ENCODE data around the gene CMKLR1.

The CMKLR1 gene

DNA sequence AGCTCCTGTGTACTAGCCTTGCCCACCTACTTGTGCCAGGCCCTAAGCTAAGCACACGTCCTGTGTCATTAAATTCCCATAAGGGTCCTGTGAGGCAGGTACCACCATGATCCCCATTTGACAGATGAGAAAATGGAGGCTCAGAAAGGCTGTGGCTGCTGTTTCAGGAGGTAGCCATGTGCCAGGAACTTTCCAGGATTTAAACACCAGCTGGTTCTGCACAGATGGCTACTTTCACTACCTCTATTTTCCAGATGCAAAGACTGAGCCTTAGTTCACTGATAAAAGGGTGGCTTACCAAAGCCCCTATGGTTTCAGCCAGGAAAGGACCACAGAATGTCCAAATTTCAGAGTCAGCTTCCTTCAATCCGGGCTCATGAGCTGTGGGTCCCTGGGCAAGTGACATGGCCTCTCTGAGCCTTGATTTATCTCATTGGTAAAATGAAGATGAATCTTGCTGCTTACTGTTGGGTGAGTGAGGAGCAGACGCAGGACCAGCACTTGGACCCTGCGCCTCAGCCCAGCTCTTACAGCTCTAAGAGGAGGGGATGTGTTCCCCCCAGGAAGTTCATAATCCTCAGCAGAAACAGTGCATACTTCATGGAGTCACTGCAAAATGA is 23.5 kb downstream of the CMKLR1 start:
- no peak for DNase-seq

DNA sequence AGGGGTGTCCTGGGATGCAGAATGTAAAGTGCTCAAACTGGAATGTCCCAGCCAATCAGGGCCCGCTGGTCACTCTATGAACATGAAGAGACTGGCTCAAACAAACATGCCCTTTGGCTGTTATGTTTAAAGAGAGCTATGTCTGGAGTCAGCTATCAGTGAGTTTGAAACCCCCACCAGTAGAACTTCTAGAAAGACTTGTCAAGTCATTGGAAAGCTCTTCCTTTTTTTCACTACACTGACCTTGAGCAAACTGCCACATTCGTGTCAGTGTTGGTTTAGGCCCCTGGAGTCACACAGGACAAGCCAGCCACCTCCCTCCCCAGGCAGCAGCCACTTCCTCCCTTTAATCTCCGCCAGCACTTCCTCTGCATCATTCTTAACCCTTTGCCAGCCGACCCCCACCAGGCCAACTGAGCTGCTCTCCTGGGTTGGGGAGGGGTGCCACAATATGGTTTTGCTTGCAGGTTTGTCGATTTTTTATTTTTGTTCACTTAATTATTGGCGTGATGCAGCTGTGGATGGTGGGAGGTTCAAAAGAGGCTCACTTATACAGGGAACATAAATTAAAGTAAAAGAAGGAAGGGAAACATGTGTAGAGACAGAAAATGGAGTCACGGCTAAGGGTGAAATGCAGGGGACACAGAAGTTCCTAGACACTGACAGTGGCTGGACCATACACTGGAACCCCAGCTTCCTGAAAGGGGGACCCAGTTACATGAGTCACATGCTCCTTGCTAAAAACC is 25.3 kb downstream of the CMKLR1 start:
- DNase-seq: no peak

DNA sequence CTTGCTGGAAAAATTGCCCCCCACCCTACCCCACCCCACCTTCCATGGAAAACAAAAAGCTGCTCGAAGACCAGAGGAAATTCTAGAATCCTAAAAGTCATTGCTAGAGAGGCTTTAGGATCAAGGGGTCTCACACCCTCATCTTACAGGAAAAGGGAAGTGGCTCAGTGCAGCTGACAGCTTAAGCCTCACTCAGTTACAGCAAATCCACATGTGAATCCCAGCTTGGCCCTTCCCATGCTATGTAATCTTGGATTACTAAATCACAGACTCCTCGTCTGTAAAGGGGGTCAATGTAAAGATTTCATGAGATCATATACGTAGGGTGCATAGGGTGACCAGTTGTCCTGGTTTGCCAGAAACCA is 25.9 kb downstream of the CMKLR1 start:
- no peak for DNase-seq

DNA sequence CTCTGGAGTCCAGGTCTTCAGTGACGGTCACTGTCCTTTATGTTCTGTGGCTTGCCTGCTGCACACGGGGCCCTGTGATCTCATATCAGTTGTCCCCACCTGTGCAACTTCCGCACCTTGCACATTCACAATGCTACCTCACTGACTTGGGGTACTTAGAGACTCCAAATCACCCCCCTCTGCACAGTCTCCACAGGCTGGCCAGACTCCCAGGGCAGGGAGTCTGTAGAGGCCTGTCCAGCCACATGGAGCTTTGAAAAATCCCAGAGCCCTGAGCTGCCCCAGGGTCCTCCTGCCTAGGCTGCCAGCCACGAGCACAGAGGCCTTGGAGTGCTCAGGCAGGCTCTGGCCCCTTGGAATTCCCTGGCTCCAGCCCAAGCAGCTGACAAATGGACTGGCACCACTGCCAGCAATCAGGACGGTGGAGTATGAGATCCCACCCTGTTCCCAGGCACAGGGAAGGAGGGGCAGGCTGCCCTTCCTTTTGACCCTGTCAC is 26.4 kb downstream of the CMKLR1 start:
- DNase-seq: no peak

DNA sequence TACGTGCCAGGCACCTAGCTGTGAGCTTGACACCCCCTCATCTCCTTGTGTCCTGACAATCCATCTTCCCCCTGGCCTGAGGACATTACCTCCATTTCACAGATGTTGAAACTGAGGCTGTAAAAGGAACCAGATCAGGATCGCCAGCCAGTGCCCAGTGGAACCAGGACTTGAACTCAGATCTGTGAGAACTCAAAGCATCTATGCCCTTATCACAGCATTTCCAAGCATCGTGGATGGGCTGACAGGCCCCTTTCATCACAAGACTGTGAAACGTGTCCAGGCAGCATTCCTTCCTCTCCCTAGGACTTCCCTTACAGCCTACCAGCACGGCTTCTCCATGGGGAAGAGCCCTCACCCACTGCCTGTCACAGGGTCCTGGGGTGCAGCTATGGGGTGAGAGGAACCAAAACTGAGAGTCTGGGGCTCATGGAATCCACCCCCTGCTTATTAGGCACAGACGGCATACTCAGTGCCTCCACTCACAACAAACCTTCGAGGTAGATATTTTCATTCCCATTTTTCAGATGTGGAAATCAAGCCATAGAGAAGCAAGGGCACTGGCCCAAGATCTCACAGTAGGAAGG is 26.9 kb downstream of the CMKLR1 start:
- DNase-seq: no peak

DNA sequence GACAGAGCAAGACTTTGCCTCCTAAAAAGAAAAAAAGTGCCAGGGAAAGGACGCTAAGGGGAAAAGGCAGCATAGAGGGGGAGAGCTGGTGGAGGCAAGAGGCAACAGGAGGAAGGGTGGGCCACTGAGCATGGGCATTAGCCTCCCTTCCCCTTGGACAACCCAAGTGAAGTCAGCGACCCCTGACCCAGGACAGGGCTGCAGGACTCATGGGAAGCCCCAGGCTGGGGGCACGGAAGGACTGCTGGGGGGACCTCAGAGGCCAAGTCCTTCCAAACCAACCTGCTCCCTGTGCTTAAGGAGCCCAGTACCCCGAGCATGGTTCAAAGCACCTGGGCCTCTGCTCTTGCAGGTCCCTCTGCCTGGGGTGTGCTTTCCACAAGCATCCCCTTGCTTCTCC is 27.5 kb downstream of the CMKLR1 start:
- DNase-seq: no peak

DNA sequence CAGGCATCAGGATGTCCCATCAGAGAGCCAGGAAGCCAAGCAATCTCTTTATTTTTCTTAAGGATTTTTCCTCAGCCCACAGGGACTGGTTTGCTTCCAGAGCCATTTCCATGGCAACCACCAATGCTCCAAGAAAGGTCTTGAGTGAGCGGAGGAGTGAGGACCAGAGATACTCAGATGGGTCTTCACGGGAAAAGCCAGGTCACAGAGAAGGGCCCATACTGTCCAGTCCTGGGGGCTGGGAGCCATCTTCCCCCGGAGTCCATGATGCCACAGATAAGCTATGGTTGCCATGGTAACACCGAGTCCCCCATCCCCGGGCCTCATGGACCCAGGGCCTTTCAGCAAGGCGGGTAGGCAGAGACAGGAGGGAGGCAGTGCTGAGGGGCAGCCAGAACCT is 28.6 kb downstream of the CMKLR1 start:
- no peak for DNase-seq

DNA sequence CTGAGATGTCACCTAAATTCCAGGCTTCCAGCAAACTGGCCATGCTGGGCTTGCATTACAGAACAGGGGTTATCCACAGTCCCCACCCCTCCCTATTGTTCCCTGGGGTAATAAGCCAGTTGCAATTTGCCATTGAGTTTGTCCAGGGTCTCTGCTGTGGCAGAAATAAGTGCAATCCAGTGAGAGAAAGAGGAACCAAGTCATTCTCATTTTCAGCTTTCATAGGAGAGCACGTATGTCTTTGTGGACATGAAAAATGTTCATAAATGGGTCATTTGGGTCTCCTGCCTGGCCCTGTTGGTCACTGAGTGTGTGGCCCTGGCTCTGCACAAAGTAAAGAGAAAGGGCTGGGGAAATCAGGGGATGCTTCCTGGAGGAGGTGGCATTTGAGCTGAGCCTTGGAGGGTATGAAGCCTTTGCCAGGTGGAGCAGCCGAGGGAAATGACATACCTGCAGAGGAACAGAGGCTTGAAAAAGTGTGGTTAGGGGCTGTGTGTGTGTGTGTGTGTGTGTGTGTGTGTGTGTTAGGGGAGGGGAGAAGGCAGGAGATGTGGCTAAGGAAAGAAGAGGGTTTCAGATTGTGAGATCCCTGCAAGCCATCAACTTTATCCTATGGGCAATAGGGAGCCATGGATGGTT is 29.3 kb downstream of the CMKLR1 start:
- no peak for DNase-seq

DNA sequence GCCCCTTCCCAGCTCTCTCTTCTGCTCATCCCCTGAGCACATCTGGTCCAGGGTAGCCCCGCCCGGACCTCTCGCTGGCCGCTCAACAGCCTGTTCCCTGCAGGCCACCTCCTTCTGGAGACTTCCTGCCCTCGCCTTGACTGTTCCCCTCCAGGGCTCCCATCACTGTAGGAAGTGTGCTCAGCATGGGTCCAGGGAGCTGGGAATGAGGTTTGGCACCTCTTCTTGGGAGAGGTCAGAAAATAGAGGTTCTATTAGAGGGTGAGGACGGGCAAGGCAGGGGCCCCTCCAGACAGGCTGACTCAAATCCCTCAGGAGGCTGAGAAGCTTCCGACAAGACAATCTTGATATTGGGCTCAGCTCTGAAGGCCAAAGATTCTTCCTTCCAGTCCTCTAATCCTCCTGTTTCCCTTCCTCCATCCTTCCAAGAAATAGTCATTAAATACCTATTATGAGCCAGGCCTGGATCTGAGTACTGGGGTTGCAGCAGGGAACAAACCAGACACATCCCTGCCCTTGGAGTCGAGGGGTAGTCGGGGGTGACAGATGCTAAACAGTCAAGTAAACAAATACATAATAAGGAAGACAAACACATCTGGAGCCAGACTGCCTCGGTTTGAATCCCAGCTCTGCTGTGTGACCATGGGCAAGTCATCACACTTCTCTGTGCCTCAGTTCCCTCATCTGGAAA is 30.6 kb downstream of the CMKLR1 start:
- no peak for DNase-seq

DNA sequence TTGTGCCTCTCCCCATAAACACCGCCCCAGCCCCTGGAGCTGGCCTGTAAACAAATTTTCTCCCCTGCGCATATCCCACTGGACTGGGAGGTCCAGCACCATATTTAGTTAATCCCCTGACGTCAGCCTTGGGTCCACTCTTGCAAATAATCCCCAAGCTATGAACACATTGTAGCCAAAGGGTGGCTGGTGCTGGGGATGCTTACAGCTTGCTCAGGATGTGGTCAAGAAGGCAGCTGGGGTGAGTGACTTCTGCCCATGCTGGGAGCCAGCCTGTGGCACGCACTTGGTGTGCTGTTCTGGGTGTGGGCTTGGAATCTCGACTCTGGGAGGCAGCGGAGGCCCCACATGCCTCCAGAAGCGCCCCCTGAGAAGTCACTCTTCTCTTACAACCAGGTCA is 32.1 kb downstream of the CMKLR1 start:
- DNase-seq: no peak

DNA sequence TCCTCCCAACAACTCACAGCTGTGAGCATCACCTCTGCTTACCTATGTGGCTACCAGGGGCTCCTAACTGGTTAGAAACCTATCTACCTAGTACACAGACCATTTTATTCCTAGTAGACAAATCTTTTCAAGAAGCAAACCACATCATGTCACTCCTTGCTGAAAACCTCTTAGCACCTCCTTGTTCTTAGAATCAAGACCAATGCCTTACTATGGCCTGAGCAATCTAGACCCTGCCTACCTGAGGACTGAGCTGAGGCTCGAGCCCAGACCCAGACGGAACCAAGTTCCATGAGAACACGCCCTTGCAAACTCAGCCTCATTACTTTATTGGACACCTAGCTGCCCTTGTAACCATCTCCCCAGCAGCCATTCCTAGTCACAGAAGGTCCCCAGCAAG is 32.6 kb downstream of the CMKLR1 start:
- DNase-seq: no peak

DNA sequence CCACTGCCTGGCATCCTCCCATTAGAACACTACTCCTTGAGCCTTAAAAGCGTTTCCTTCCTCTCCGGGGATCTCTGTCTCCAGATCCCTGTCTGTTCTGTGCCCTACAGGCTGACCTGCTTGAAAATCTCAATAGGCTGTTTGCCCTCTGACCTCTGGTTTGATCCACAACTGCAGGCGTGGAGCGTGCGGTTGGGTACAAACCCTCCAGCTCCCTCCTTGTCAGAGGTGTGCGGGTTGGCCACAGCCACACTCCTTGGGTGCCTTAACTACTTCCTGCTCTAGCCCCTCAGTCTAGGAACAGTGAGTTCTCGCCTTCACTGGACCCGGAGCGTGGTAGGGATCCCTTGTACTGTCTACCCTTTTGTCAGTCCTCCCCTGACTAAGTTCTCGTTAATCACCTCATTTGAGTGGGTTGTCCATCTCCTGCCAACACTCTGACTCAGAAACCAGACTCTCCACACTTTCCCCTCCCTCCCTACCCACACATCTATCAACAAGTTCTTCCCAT is 33.1 kb downstream of the CMKLR1 start:
- no peak for DNase-seq

DNA sequence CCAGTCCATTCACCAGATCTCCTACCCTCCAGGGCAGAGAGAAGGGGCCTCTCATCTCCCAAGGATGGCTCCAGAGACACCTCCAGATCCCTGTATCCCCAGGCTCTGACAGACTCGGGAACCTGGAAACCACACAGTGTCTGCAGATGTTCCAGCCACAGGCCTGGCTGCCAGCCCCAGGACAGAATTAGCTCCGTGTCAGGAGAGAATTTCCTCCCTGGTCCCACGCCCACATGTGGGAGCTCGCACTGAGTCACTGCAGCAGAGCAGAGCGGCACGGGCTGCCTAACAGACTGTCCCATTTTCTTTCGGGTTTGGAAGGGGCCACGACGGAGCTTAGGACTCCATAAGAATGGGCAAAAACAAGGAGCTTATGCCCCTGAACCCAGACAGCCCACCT is 33.6 kb downstream of the CMKLR1 start:
- no peak for DNase-seq

DNA sequence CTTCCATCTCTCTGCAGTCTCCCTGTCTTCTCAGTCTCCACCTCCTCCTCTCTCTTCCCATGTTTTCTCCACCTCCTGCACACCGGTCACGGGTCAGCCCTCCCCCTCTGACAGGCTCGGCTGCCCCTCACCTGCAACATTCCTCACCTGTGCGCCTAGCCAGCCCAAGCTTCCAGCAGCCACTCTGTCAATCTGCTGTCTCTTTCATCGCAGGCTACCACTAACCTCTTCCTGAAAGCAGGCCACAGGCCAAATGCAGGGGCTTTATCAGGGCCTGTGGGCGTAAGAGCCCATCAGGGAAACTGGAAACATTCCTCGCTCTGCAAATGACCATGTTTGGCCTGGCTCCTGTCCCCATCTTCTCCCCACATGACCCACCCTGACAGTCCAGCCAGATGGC is 34.5 kb downstream of the CMKLR1 start:
- no peak for DNase-seq

DNA sequence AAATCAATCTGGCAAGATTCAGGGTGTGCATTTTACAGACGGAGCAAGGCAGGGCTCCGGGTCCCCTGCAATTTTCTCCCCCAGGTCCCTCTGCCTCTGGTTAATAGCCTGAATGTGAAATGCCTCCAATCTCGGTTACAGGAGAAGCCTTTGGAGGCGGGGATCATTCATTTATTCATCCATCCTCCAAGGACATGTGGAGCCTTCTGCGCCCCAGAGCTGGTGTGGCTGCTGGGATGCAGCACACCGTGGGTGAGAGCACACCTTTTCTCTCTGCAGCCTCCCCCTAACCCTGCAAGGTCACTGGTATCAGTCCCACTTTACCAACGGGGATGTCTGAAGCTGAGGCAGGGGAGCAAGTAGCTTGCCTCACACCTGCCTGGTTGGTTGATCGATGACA is 35.4 kb downstream of the CMKLR1 start:
- DNase-seq: no peak

DNA sequence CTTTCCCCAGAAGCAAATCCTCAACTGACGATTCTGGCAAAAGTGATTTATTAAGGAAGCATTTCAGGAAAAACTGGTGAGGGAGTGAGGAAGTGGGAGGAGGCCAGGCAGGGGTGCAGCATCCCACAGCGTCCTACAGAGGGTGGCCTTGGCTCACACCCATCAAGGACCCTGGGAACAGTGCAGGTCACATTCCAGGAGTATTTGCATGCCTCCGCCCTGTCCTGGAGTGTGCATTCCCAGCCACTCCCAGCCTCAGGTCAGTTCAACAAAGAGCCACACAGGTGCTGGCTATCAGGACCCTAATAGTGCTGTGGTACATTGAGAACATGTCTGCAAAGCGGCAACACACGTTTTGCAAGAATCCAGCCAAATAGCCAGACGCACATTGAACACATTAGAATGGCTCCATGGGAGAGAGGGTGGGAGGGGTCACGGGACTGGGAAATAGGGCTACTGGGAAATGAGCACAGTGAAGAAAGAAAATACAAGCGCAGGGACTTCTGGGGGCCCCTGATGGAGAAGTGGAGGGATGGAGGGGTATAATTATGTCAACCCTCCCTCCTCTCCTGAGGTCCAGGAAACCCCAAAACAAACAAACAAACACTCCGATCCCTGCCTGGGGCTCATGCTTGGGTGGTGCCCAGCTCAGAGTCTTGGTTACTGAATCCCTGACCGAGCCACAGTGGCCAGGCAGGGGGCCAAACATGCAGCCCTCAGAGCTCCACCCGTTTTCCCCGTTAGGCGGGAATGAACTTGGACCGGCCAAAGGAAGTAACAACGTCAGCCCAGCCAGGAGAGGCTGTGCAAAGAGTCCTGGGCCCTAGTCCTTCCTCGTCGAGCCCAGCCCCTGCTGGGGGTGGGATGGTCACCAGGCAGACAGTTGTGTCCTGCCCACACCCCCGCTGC is 36.5 kb downstream of the CMKLR1 start:
- DNase-seq: no peak

DNA sequence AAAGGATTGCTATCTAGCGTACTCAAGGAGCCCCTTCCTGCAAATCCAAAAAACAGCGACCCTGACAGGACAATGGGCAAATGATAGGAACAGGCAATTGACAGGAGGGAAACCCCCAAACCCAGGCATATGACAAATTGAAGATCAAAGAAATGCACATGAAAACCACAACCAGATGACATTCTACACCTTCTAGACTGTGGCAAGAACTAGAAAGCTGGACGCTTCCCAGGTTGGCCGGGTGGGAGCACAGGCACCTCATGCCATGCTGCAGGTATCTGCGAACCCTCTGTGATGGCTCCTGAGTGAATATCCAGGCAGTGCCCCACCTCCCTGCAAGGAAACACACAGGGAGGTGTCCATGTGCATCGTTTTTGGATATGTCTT is 37.1 kb downstream of the CMKLR1 start:
- DNase-seq: no peak

DNA sequence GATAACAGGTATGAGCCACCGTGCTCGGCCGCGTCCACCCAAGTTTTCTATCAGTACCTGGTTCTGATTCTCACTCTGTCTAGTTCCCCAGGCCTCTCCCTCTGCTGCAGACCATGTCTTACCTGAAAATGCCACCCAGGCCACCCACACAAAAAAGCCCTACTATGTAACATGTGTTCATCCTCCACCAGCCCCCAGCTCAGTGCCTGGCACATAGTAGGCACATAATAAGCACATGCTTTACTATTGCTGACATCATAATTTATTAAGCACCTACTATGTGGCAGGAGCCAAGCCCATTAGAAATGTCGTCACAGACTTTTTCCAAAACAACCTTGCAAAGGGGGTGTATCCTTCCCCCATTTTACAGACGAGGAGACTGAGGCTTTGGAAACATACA is 37.8 kb downstream of the CMKLR1 start:
- no peak for DNase-seq

DNA sequence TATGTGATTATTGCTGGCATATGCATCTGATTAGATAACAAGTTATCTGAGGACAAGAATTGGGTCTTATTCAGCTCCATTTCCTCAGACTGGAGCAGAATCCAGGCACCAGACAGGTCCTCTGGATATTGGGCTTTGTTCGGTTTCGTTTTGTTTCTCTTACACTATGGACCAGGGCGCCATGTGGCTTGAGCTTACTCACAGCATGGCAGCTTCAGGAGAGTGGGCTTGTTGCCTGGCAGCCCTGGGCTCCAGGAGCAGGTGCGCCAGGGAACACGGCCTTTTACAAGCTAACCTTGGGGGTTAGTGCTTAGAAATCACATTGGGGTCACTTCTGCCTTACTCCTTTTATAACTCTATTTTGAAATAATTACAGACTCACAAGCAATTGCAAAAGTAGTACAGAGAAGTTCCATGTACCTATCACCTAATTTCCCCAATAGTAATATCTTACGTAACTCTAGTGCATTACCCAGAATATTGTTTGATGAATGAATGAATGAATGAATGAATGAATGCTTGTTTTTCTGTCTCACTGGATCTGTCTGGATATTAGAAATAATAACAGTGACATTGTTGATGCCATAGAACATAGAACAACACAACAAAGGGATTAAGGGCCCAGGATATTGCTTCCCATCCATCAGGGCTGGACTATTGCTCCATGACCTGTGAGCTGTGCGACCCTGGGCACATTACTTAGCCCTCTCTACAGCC is 39.0 kb downstream of the CMKLR1 start:
- DNase-seq: no peak

DNA sequence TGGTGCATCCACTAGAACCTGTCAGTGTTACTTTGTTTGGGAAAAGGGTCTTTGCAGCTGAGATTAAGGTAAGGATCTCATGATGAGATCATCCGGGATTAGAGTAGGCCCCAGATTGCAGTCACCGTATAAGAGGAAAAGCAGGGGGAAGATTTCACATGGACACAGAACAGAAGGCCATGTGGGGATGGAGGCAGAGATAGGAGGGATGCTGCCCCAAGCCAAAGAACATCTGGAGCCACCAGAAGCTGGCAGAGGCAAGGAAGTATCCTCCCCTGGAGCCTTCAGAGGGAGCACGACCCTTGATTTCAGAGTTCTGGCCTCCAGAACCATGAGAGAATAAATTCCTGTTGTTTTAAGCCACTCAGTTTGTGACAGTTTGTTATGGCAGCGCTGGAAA is 39.6 kb downstream of the CMKLR1 start:
- DNase-seq: no peak

DNA sequence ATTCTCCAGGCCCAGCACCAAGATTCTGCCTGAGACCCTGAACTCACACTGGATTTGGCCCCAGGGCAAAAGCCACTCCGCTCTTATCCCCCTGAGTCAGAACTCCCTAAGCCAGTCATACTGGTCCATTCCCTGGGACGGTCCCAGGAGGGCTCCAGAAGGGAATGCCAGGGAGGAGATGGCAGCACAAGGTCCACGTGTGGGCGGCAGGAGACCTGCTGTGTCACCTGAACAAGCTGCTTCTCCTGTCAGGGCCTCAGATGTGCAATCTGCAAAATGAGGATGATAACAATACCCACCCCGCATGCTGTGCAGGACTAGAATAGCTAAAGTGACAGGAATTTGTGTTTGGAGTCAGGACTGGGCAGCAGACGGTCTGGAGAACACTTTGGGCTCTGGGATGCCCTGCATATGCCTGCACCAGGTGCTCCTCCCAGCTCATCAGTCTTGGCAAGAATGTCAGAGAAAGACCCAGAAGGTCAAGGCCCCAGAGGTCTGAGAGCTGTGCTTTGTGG is 40.3 kb downstream of the CMKLR1 start:
- no peak for DNase-seq
